HG03159 (cell line): Measurements from ENCODE around the gene COQ2.

Experiments used
- ATAC-seq: cut with Tn5 transposase; IDR thresholded peaks from one replicate; pipeline ENCODE4 v1.9.1; 2021; ENCODE audit warnings: mild to moderate bottlenecking, moderate library complexity; ENCODE audit not compliant: unreplicated experiment

Gene COQ2

DNA sequence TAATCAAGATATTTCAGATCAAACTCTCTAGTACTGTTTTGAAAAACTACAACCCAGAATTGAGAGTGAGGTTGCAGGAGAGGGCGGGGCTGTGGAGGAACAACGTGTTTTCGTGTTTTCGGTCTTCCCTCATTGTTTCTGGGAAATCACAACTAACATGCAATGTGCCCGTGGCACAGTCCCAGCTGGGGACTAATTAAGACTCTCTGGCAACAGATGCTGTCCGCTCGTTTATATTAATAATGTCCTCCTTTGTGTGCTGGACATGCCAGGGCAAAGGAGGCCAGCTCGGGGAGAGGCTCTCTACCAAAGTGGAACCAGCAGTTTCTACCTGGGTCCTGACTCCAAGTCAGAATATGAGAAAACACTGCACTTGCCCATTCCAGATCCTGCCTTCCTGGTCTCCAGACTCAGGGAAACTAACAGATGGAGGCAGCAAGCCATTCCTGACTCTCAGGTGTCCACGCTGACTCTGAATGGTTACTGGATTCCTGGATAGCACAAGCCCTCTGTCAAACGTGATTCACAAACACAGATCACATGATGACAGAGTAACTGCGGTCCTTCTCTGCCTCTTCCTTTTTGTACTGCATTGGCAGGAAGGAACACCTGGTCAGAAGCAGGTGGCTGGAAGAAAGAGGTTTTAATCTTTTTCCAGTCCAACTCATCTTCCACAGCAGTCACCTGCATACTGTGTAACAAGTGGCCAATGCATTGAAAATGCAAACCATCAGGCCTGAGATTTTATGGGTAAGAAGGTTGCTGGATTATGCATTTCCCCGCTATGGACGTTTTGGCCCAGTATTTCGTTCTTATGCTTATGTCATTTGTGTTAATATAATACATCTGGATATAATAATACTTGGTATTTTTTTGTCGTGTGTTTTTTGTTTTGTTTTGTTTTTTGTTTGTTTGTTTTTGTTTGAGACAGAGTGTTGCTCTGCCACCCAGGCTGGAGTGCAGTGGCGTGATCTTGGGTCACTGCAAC is 65.0 kb downstream of the COQ2 start:
- ATAC-seq = no peak

GRCh38 chr4:83217721-83218522 is 66.7 kb downstream of the COQ2 start:
- ATAC-seq = peak; percentile 66

GRCh38 chr4:83216959-83217683 is 67.5 kb downstream of the COQ2 start:
- no peak for ATAC-seq

DNA sequence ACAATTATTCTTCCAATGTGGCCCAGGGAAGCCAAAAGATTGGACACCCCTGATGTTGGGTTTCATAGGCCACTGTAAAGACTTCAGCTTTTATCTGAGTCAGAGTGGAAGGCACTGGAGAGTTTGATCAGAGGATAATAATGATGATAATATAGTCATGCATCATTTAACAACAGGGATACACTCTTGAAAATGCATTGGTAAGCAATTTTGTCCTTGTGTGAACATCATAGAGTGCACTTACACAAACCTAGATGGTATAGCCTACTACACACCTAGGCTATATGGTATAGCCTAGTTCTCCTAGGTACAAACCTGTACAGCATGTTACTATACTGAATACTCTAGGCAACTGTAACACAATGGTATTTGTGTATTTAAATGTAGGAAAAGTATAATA is 70.5 kb downstream of the COQ2 start:
- no peak for ATAC-seq
